PFSK-1 (cell line): ENCODE results near the gene ERBB2.

Source experiments
- FOXP2 ChIP-seq: optimal IDR thresholded peaks from 2 replicates; pipeline ENCODE3; 2011; ENCODE audit warnings: borderline replicate concordance, control low read depth, inconsistent platforms; ENCODE audit not compliant: insufficient read depth; ENCODE audit errors: extremely low read length, extremely low read depth
- POLR2AphosphoS5 ChIP-seq: IDR thresholded peaks from 2 replicates; pipeline ENCODE4 v1.6.1; 2012; ENCODE audit warnings: low read depth, mild to moderate bottlenecking, control low read depth, low read length, moderate library complexity
- REST ChIP-seq, 2 experiments: IDR thresholded peaks; 2 replicates each; pipeline versions ENCODE4 v1.6.1 to v1.8.0; 2011 to 2012; ENCODE audit warnings: low read depth in 2 of 2, low read length in 2 of 2, control low read depth in 1 of 2, inconsistent platforms in 1 of 2, mild to moderate bottlenecking in 1 of 2, moderate library complexity in 1 of 2; ENCODE audit not compliant: insufficient read depth in 1 of 2
- SIN3A ChIP-seq: IDR thresholded peaks from 2 replicates; pipeline ENCODE4 v1.6.1; 2012; ENCODE audit warnings: mild to moderate bottlenecking, low read length, moderate library complexity, borderline replicate concordance; ENCODE audit not compliant: insufficient read depth
- TAF1 ChIP-seq: IDR thresholded peaks from 2 replicates; pipeline ENCODE4 v1.6.1; 2012; ENCODE audit warnings: low read length, control low read depth, borderline replicate concordance; ENCODE audit not compliant: insufficient read depth

ERBB2 gene

GRCh38 chr17:39732586-39732985, 32.7 kb downstream of the ERBB2 start:
- TF ChIP-seq SIN3A (no peak), FOXP2 (no peak), REST (IDR thresholded peaks at IDR 0.05; ENCODE audit: insufficient read depth in 1 of 2, low read depth in 2 of 2, low read length in 2 of 2) (no peak), TAF1 (no peak), POLR2AphosphoS5 (no peak)

GRCh38 chr17:39735882-39736281, 36.0 kb downstream of the ERBB2 start:
- no peak for TF ChIP-seq REST (IDR thresholded peaks at IDR 0.05; ENCODE audit: insufficient read depth in 1 of 2, low read depth in 2 of 2, low read length in 2 of 2)
- TF ChIP-seq POLR2AphosphoS5, result no peak
- TF ChIP-seq SIN3A, result no peak
- TF ChIP-seq FOXP2, result no peak
- TF ChIP-seq TAF1, result no peak

- TF ChIP-seq POLR2AphosphoS5 (no peak), REST (IDR thresholded peaks at IDR 0.05; ENCODE audit: insufficient read depth in 1 of 2, low read depth in 2 of 2, low read length in 2 of 2) (no peak), TAF1 (no peak), FOXP2 (no peak), SIN3A (no peak)
Observed at GRCh38 chr17:39736319-39737165, 36.7 kb downstream of the ERBB2 start.

- no peak for TF ChIP-seq POLR2AphosphoS5
- TF ChIP-seq SIN3A, result no peak
- no peak for TF ChIP-seq TAF1
Observed at GRCh38 chr17:39737206-39737759, 37.4 kb downstream of the ERBB2 start.

GRCh38 chr17:39737760-39738567, 38.1 kb downstream of the ERBB2 start, which contains the start of gene GRB7:
TSS of gene GRB7 (plus strand) at chr17:39737938. CDS start at chr17:39742302, 4,364 bp downstream.
- TF ChIP-seq POLR2AphosphoS5, result no peak
- TF ChIP-seq FOXP2, result no peak
- no peak for TF ChIP-seq SIN3A
- TF ChIP-seq REST (IDR thresholded peaks at IDR 0.05; ENCODE audit: insufficient read depth in 1 of 2, low read depth in 2 of 2, low read length in 2 of 2), result no peak
- TF ChIP-seq TAF1, result no peak
